ENCODE measurements around the gene SLC2A13. TPM values are rescaled to one million over a fixed set of nuclear protein-coding genes. Genes with fewer than 3 reads are reported as not detected.

The SLC2A13 gene
- total and polyA plus RNA-seq, 8 donors = 2.7 to 10.7 (median 6.8) TPM

- Histone ChIP-seq H3K9me3 (no peaks in the 10 kb centered on the region), H3K27ac (no peak overlapping the region), H3K4me3 (no peak overlapping the region), H3K27me3 (no peaks in the 10 kb centered on the region), H3K4me1 (peaks cover 0 to 5% (median 0%) of the 10 kb centered on the region in 3 donors), H3K36me3 (no peaks in the 10 kb centered on the region)
- FAIRE-seq (no peak), DNase-seq (no peak), ATAC-seq (no peak)
- intact Hi-C loops (cut with DNase I) = no loop called here
- WGBS, 2 donors = 58 to 68% methylated on average over 2 of the region's 2 CpGs
- no peak for TF ChIP-seq CTCF (IDR thresholded peaks at IDR 0.05)
Observed at GRCh38 chr12:40068416-40068815, 37.5 kb downstream of the SLC2A13 start.

GRCh38 chr12:40065636-40066035 lies 40.2 kb downstream of the SLC2A13 start:
- Histone ChIP-seq H3K27ac (no peak overlapping the region), H3K9me3 (no peaks in the 10 kb centered on the region), H3K27me3 (no peaks in the 10 kb centered on the region), H3K36me3 (no peaks in the 10 kb centered on the region), H3K4me1 (peaks cover 0 to 10% (median 0%) of the 10 kb centered on the region in 3 donors), H3K4me3 (no peak overlapping the region)
- TF ChIP-seq CTCF (IDR thresholded peaks at IDR 0.05) = no peak
- DNase-seq (no peak), FAIRE-seq (no peak), ATAC-seq (no peak)
- intact Hi-C loops (cut with DNase I) = no loop called here
- WGBS, 2 donors = 24 to 38% methylated on average over 1 of the region's 1 CpG

GRCh38 chr12:40063414-40063813 lies 42.5 kb downstream of the SLC2A13 start:
- FAIRE-seq = no peak
- WGBS, 2 donors = 27 to 40% methylated on average over 5 of the region's 5 CpGs

GRCh38 chr12:40058721-40059190 lies 47.1 kb downstream of the SLC2A13 start:
- no peak overlapping the region for H3K4me3 ChIP-seq
- H3K4me1 ChIP-seq = peaks cover 0 to 16% (median 8%) of the 10 kb centered on the region in 3 donors
- 76 to 87% methylated on average over 3 of the region's 3 CpGs for WGBS, 2 donors
- DNase-seq = no peak
- no peak for TF ChIP-seq CTCF (IDR thresholded peaks at IDR 0.05)
- intact Hi-C loops (cut with DNase I) = no loop called here
- no peaks in the 10 kb centered on the region for H3K36me3 ChIP-seq
- no peak overlapping the region for H3K27ac ChIP-seq
- ATAC-seq = peak in 3 of 4 donors; percentile 49 to 65 (median 59)
- FAIRE-seq = no peak
- H3K9me3 ChIP-seq = no peaks in the 10 kb centered on the region
- no peaks in the 10 kb centered on the region for H3K27me3 ChIP-seq

More at GRCh38 chr12:40063414-40063813, 42.5 kb downstream of the SLC2A13 start:
- H3K27ac ChIP-seq = no peak overlapping the region
- no peak for DNase-seq
- peak in 3 of 4 donors; percentile 32 to 51 (median 44) for ATAC-seq
- H3K4me3 ChIP-seq = no peak overlapping the region
- TF ChIP-seq CTCF (IDR thresholded peaks at IDR 0.05) = no peak
- no peaks in the 10 kb centered on the region for H3K27me3 ChIP-seq
- H3K9me3 ChIP-seq = no peaks in the 10 kb centered on the region
- H3K36me3 ChIP-seq = no peaks in the 10 kb centered on the region
- peaks cover 0 to 10% (median 0%) of the 10 kb centered on the region in 3 donors for H3K4me1 ChIP-seq
- intact Hi-C loops (cut with DNase I) = no loop called here

GRCh38 chr12:40056373-40056772 lies 49.5 kb downstream of the SLC2A13 start:
- WGBS, 2 donors = 69 to 83% methylated on average over 1 of the region's 1 CpG
- intact Hi-C loops (cut with DNase I) = no loop called here
- Histone ChIP-seq H3K9me3 (no peaks in the 10 kb centered on the region), H3K27ac (no peak overlapping the region), H3K4me1 (peaks cover 0 to 8% (median 8%) of the 10 kb centered on the region in 3 donors), H3K4me3 (no peak overlapping the region), H3K36me3 (no peaks in the 10 kb centered on the region), H3K27me3 (no peaks in the 10 kb centered on the region)
- no peak for FAIRE-seq
- DNase-seq = no peak
- no peak for TF ChIP-seq CTCF (IDR thresholded peaks at IDR 0.05)
- no peak for ATAC-seq

All from pancreas (tissue), 10 donors.